Skeletal muscle satellite cell (primary cell): ENCODE data around the gene BRIX1.

Experiments used
- H3K27me3 ChIP-seq: 2 replicates; pipeline ENCODE4 v1.7.0; 2013; ENCODE audit warnings: low read length; ENCODE audit not compliant: control insufficient read depth, insufficient read depth
- H3K36me3 ChIP-seq: 2 replicates; pipeline ENCODE4 v1.7.0; 2013; ENCODE audit warnings: mild to moderate bottlenecking, control low read depth, low read length; ENCODE audit not compliant: insufficient read depth
- H3K4me1 ChIP-seq: 2 replicates; pipeline ENCODE4 v1.7.0; 2013; ENCODE audit warnings: low read length; ENCODE audit not compliant: control insufficient read depth, insufficient read depth
- H3K4me2 ChIP-seq: 2 replicates; pipeline ENCODE4 v1.7.0; 2013; ENCODE audit warnings: mild to moderate bottlenecking, low read length
- H3K4me3 ChIP-seq: 2 replicates; pipeline ENCODE4 v1.7.0; 2013; ENCODE audit warnings: low read length
- H3K9ac ChIP-seq: 2 replicates; pipeline ENCODE4 v1.7.0; 2013; ENCODE audit warnings: mild to moderate bottlenecking, low read depth, low read length, moderate library complexity
- H3K9me3 ChIP-seq: replicated peaks from 2 replicates; pipeline ENCODE4 v1.7.0; 2013; ENCODE audit warnings: mild to moderate bottlenecking, control low read depth, low read length

BRIX1 gene

DNA sequence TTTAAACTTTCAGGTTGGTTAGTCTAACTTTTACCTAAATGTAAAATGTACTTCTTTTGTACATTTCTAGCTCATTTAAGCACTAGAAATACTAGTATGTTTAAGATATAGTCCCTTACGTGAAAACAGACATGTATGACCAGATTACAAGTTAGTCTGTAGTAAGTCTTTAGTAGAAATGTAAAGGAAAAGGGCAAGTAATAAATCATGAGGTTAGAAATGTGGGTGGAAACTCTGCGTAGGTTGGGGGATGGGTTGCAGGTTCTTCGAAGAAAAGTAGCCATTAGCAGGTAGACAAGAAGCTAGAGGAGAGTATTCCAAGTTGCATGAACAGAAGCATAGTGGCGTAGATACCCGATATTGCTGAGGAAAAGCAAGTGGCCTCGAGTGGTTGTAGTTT, 23.1 kb upstream of the BRIX1 start:
- Histone ChIP-seq H3K4me2 (no peak overlapping the region), H3K4me1 (no peaks in the 10 kb centered on the region), H3K9ac (no peak overlapping the region), H3K9me3 (no peaks in the 10 kb centered on the region), H3K4me3 (no peak overlapping the region), H3K36me3 (no peaks in the 10 kb centered on the region), H3K27me3 (no peaks in the 10 kb centered on the region)

- no peak overlapping the region for H3K9ac ChIP-seq
- no peaks in the 10 kb centered on the region for H3K36me3 ChIP-seq
- no peak overlapping the region for H3K4me2 ChIP-seq
- no peaks in the 10 kb centered on the region for H3K4me1 ChIP-seq
- H3K27me3 ChIP-seq: no peaks in the 10 kb centered on the region
- no peaks in the 10 kb centered on the region for H3K9me3 ChIP-seq
- no peak overlapping the region for H3K4me3 ChIP-seq
Measured at GRCh38 chr5:34894716-34895115, 20.8 kb upstream of the BRIX1 start.

DNA sequence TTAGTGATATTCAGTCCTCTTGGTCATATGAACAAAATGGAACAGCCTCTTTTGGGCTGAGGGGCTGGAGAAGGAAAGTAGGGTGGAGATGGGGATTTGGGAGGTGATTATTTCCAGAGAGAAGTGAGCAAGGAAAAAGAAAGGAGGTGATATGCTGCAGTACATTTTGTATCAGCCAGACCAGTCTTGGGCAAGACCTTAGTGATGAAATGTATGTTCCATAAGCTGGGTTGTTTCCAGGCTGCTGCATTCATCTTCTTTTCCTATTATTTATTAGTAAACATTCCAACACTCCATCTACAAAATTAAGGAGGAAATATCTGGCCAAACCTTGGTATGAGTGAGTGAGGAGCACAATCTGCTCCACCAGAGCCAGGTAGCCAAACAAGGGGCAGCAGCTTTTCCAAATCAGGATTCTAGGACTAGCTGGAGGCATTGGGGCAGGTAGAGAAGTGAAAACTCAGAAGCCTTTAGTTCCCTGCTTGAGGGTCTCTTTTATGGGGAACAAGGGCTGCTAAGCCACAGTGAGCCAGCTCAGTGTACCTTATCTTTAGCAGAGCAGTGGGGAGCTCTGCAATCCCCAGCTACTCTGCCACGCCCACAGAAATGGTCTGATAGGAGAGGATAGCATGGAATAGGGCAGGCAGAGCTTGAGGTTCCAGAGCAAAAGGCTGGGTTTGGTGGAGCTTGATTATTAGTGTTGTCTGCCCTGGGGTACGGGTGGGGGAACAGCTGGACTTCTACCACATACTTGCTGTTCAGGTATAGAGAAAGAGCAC, 19.7 kb upstream of the BRIX1 start:
- Histone ChIP-seq H3K36me3 (no peaks in the 10 kb centered on the region), H3K4me2 (no peak overlapping the region), H3K9ac (no peak overlapping the region), H3K27me3 (no peaks in the 10 kb centered on the region), H3K4me3 (no peak overlapping the region), H3K4me1 (no peaks in the 10 kb centered on the region), H3K9me3 (no peaks in the 10 kb centered on the region)

DNA sequence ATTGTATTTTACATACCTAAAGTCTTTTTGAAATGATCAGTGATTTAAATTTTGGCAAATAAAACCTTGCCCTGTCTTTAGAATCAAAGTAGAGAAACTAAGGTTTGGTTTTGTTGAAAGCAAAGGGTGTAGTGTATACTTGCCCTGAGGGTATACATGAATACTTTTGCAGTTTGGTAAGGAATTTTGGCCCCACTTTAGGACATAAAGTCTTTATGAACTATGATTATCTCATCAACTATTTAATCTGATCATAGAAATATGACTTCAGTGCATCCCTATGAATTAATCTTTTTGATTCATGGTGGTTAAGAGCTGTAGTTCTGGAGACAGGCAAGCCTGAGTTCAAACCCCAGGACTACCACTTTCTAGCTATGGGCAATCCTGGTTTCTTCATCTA, 17.9 kb upstream of the BRIX1 start:
- Histone ChIP-seq H3K9me3 (no peaks in the 10 kb centered on the region), H3K27me3 (no peaks in the 10 kb centered on the region), H3K4me2 (no peak overlapping the region), H3K36me3 (no peaks in the 10 kb centered on the region), H3K4me1 (no peaks in the 10 kb centered on the region), H3K9ac (no peak overlapping the region), H3K4me3 (no peak overlapping the region)

GRCh38 chr5:34898258-34898895, 17.1 kb upstream of the BRIX1 start:
- H3K4me2 ChIP-seq: no peak overlapping the region
- no peaks in the 10 kb centered on the region for H3K36me3 ChIP-seq
- no peak overlapping the region for H3K9ac ChIP-seq
- no peaks in the 10 kb centered on the region for H3K9me3 ChIP-seq
- H3K4me3 ChIP-seq: no peak overlapping the region
- H3K27me3 ChIP-seq: no peaks in the 10 kb centered on the region
- no peaks in the 10 kb centered on the region for H3K4me1 ChIP-seq

DNA sequence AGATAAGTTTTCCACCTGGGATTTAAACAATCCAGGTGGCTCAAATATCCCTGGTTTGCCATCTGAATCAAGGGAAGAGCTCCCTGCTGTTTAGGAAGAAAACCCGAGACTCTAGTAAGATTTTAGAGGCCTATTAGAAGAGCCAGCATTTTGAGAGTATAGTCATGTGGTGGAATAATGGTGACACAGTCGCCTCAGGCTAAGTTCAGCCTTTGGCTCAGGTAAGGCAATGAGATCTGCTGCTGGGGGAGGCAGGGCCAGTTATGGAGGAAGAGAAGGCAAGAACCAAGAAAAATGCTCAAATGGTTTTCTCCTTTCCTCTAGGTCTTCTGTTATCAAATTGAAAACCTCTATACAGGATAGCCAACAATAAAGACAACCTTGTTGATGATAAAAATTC, 16.4 kb upstream of the BRIX1 start:
- Histone ChIP-seq H3K4me1 (no peaks in the 10 kb centered on the region), H3K27me3 (no peaks in the 10 kb centered on the region), H3K4me2 (no peak overlapping the region), H3K36me3 (no peaks in the 10 kb centered on the region), H3K9me3 (no peaks in the 10 kb centered on the region), H3K9ac (no peak overlapping the region), H3K4me3 (no peak overlapping the region)

DNA sequence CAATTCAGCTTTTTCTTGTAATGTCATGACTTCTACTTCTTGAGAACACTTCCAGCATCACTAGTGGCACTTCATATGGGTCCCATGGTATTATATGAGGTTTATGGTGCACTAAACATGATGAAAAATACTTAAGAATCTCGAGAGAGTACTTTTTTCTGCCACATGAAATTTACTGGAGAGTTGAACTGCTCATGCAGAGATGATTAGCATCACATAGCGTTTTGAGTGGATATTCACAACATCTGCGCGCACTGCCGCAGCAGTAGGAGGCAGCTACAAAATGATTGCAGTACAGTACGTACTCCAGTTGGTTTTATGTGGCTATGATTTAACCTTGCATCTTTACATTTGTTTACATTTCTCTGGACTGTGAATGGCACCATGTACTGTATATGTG, 14.9 kb upstream of the BRIX1 start:
- Histone ChIP-seq H3K4me1 (no peaks in the 10 kb centered on the region), H3K9me3 (no peaks in the 10 kb centered on the region), H3K4me3 (no peak overlapping the region), H3K27me3 (no peaks in the 10 kb centered on the region), H3K36me3 (no peaks in the 10 kb centered on the region), H3K9ac (no peak overlapping the region), H3K4me2 (no peak overlapping the region)

- H3K9me3 ChIP-seq: no peaks in the 10 kb centered on the region
- no peak overlapping the region for H3K4me2 ChIP-seq
- H3K36me3 ChIP-seq: peaks cover 11% of the 10 kb centered on the region
- H3K4me3 ChIP-seq: no peak overlapping the region
- no peak overlapping the region for H3K9ac ChIP-seq
- H3K27me3 ChIP-seq: no peaks in the 10 kb centered on the region
- H3K4me1 ChIP-seq: no peaks in the 10 kb centered on the region
Measured at GRCh38 chr5:34903260-34903659, 12.3 kb upstream of the BRIX1 start.

DNA sequence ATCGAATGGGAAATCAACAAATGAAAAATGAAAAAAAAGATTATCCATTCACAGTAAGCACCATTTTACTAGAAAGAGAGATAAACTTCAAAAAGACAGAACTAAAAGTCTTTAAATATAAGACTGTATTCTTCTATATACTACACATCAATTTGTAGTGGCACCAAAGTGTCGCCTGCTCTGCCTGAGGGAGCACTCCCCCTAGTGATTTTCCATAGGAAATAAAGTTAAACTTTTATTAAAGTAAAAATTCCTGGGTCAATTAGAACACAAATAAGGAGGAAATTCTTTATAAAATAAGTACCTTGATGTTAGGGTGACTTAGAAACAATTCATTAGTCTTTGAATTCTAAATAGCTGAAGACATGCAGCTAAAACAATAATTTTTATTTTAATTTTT, 9.9 kb upstream of the BRIX1 start:
- Histone ChIP-seq H3K27me3 (no peaks in the 10 kb centered on the region), H3K9me3 (no peaks in the 10 kb centered on the region), H3K4me2 (no peak overlapping the region), H3K4me3 (no peak overlapping the region), H3K4me1 (no peaks in the 10 kb centered on the region), H3K36me3 (peaks cover 23% of the 10 kb centered on the region), H3K9ac (no peak overlapping the region)

GRCh38 chr5:34913072-34913471, 2.4 kb upstream of the BRIX1 start:
- Histone ChIP-seq H3K27me3 (no peaks in the 10 kb centered on the region), H3K9me3 (no peaks in the 10 kb centered on the region), H3K36me3 (peaks cover 24% of the 10 kb centered on the region), H3K4me1 (peaks cover 28% of the 10 kb centered on the region), H3K4me2 (peak overlapping the region; percentile 90), H3K4me3 (no peak overlapping the region), H3K9ac (peak overlapping the region; percentile 93)

DNA sequence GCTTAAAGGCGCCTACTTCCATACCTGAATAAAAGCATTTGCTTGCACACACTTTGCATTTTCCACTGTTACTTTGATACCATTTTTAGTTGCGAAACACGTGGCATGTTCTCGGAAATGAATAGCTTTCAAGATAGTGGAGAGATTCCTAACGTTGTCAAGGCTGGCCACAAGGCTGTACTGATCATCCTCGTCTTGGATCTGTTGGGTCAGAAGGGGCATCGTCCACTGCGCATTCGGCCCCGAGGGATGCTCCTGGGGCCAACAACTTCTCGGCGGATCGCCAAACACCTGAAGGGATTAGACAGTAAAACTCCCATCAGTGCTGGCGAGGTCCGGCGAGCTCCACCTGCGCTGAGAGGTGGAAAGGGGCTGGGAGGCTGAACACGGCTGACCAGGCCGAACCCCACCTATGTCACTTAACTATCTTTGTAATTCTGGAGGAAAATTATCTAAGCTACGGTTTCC, 806 bp upstream of the BRIX1 start:
- Histone ChIP-seq H3K9me3 (no peaks in the 10 kb centered on the region), H3K36me3 (peaks cover 17% of the 10 kb centered on the region), H3K4me1 (peaks cover 28% of the 10 kb centered on the region), H3K4me2 (peak overlapping the region; percentile 90), H3K27me3 (no peaks in the 10 kb centered on the region), H3K4me3 (peak overlapping the region; percentile 97), H3K9ac (peak overlapping the region; percentile 93)

DNA sequence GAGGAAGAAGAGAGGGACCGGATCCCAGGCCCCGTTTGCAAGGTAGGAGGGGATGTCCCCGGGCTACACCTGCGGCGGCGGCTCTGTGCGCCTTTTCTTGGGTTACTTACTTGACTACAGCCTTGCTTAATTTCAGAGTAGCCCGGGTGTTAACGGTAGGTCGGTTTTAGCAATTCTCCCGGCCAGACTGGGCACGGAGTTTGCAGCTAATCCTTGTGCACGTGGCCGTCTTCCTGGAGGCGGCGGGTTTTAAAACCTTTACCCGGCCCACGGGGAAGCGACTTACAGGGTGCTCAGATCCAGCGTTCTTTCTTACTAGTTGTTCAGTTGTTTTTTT, 313 bp downstream of the BRIX1 start:
- peak overlapping the region; percentile 93 for H3K9ac ChIP-seq
- no peaks in the 10 kb centered on the region for H3K9me3 ChIP-seq
- peak overlapping the region; percentile 97 for H3K4me3 ChIP-seq
- H3K36me3 ChIP-seq: peaks cover 23% of the 10 kb centered on the region
- no peaks in the 10 kb centered on the region for H3K27me3 ChIP-seq
- peaks cover 28% of the 10 kb centered on the region for H3K4me1 ChIP-seq
- H3K4me2 ChIP-seq: peak overlapping the region; percentile 92
